HepG2 (cell line): ENCODE measurements around the gene CRADD. TPM values are rescaled to one million over a fixed set of nuclear protein-coding genes. Genes with fewer than 3 reads are reported as not detected.

ENCODE experiments used
- ATAC-seq: fragments of 200-7000 bp; cut with Tn5 transposase; 3 replicates; pipeline ENCODE4 v1.9.1; 2020; ENCODE audit warnings: mild to moderate bottlenecking, moderate library complexity
- Bru-seq: library from RNA; stranded (reverse); fragments of 400-500 nt; gene quantifications from one replicate; lab custom pipeline; 2021; lab: Mats Ljungman, UMichigan
- BruChase-seq, 2 experiments: library from RNA; stranded (reverse); fragments of 400-500 nt; gene quantifications; one replicate each; lab custom pipeline; 2021; lab: Mats Ljungman, UMichigan
- BruUV-seq: library from RNA; stranded (reverse); fragments of 400-500 nt; replicated peaks from 2 replicates; lab custom pipeline; 2021; lab: Mats Ljungman, UMichigan
- CTCF ChIA-PET: fragments of 300-600 bp; formaldehyde crosslinking; extraction: SDS; loops from one replicate; lab custom pipeline; 2021; ENCODE audit warnings: low total read pairs, inconsistent platforms, low intra/inter-chr PET ratio; lab: Yijun Ruan, JAX
- POLR2A ChIA-PET: fragments of 350-600 bp; sonication (Branson Sonifier 250); formaldehyde crosslinking; loops from one replicate; lab custom pipeline; 2020; ENCODE audit warnings: antibody characterized with exemption, inconsistent platforms; lab: Yijun Ruan, JAX
- DNase-seq: peaks from one replicate; pipeline ENCODE4 v3.0.0-alpha.2; 2015; ENCODE audit warnings: low spot score
- FAIRE-seq: peaks from 3 replicates; lab custom pipeline; 2011; peaks lifted over from hg19 to GRCh38; lab: Jason Lieb, UNC
- H2AFZ ChIP-seq: one replicate; pipeline ENCODE4 v1.6.1; 2011; ENCODE audit warnings: low read length, inconsistent platforms
- H3K27ac ChIP-seq: fragments of 300-600 bp; 3 replicates; pipeline ENCODE4 v1.8.0; 2011; ENCODE audit warnings: mixed run types, mild to moderate bottlenecking, mixed read lengths, low read length, inconsistent platforms; ENCODE audit not compliant: insufficient read depth; ENCODE audit errors: extremely low read length
- H3K27me3 ChIP-seq, 2 experiments: fragments of 200-600 bp in 1 of 2; 2 replicates in 1 of 2; 3 replicates in 1 of 2; pipeline versions ENCODE4 v1.6.0 to v1.8.0; 2011; ENCODE audit warnings: low read length in 2 of 2, mild to moderate bottlenecking in 2 of 2, moderate library complexity in 2 of 2, inconsistent platforms in 1 of 2; ENCODE audit not compliant: insufficient read depth in 2 of 2, control insufficient read depth in 1 of 2
- H3K36me3 ChIP-seq, 2 experiments: fragments of 200-600 bp in 1 of 2; replicated peaks in 1 of 2; 2 replicates in 1 of 2; 3 replicates in 1 of 2; pipeline versions ENCODE4 v1.5.1 to v1.8.0; 2011; ENCODE audit warnings: low read length in 2 of 2, inconsistent platforms in 1 of 2; ENCODE audit not compliant: insufficient read depth in 2 of 2, control insufficient read depth in 1 of 2
- H3K4me1 ChIP-seq: 2 replicates; pipeline ENCODE4 v1.5.1; 2012; ENCODE audit warnings: low read length, inconsistent platforms; ENCODE audit not compliant: insufficient read depth
- H3K4me2 ChIP-seq: 2 replicates; pipeline ENCODE4 v1.6.0; 2011; ENCODE audit warnings: low read depth, low read length, inconsistent platforms
- H3K4me3 ChIP-seq, 3 experiments: fragments of 200-600 bp in 1 of 3; sonication (generic), shearing (Covaris generic) in 1 of 3; replicated peaks in 1 of 3; 2 replicates each; pipeline ENCODE4 v1.5.1; 2011 to 2016; ENCODE audit warnings: low read length in 3 of 3, inconsistent platforms in 2 of 3, low read depth in 2 of 3, mild to moderate bottlenecking in 2 of 3, control low read depth in 1 of 3, mixed read lengths in 1 of 3; ENCODE audit not compliant: insufficient read depth in 1 of 3
- H3K79me2 ChIP-seq: one replicate; pipeline ENCODE4 v1.6.1; 2011; ENCODE audit warnings: low read length, inconsistent platforms; ENCODE audit not compliant: insufficient read depth
- H3K9ac ChIP-seq: 2 replicates; pipeline ENCODE4 v1.6.0; 2011; ENCODE audit warnings: mild to moderate bottlenecking, low read depth, low read length, inconsistent platforms; ENCODE audit not compliant: insufficient read depth
- H3K9me3 ChIP-seq: 2 replicates; pipeline ENCODE4 v1.5.1; 2012; ENCODE audit warnings: mild to moderate bottlenecking, low read length
- H4K20me1 ChIP-seq: 2 replicates; pipeline ENCODE4 v1.6.0; 2011; ENCODE audit warnings: inconsistent platforms, mild to moderate bottlenecking, low read length, moderate library complexity; ENCODE audit not compliant: insufficient read depth
- HIC2 ChIP-seq: sonication (generic); formaldehyde crosslinking; IDR thresholded peaks from 2 replicates; pipeline ENCODE4 v1.9.0; 2022; ENCODE audit warnings: low read depth, missing genetic modification reagents
- SIN3B ChIP-seq: fragments of 150-350 bp; IDR thresholded peaks from 2 replicates; pipeline ENCODE4 v1.6.1; 2014; ENCODE audit warnings: low read length
- TRIM24 ChIP-seq: sonication (generic); formaldehyde crosslinking; IDR thresholded peaks from 2 replicates; pipeline ENCODE4 v1.8.0; 2022; ENCODE audit warnings: mild to moderate bottlenecking, missing genetic modification reagents
- ZNF639 ChIP-seq: conservative IDR thresholded peaks from 2 replicates; pipeline ENCODE4 v1.6.1; 2018; ENCODE audit warnings: missing genetic modification reagents
- ZNF775 ChIP-seq: sonication (generic); formaldehyde crosslinking; IDR thresholded peaks from 2 replicates; pipeline ENCODE4 v1.4.0; 2020; ENCODE audit warnings: missing genetic modification reagents, mild to moderate bottlenecking, moderate library complexity, borderline replicate concordance
- ZNF891 ChIP-seq: sonication (generic); formaldehyde crosslinking; IDR thresholded peaks from 2 replicates; pipeline ENCODE4 v1.5.0; 2020; ENCODE audit warnings: mild to moderate bottlenecking, missing genetic modification reagents
- ZSCAN25 ChIP-seq: sonication (generic); formaldehyde crosslinking; IDR thresholded peaks from 2 replicates; pipeline ENCODE4 v1.8.0; 2022; ENCODE audit warnings: mild to moderate bottlenecking, missing genetic modification reagents
- ZSCAN29 ChIP-seq: sonication (generic); formaldehyde crosslinking; conservative IDR thresholded peaks from 2 replicates; pipeline ENCODE4 v1.4.0; 2020; ENCODE audit warnings: mild to moderate bottlenecking, missing genetic modification reagents
- WGBS: methylation state at CpG from one replicate; pipeline ENCODE4 v1.1.6; 2017; ENCODE audit warnings: low lambda C conversion rate; 5-methylcytosine and 5-hydroxymethylcytosine counted together
- in situ Hi-C: cut with HindIII; loops from 2 replicates; pipeline ENCODE4 v1.10.0; 2017; ENCODE audit warnings: low pct_unique_long_range_greater_than_20kb; ENCODE audit not compliant: extremely low pct_ligation_motif_present
- intact Hi-C: fragments of 100-400 bp; cut with micrococcal nuclease; formaldehyde crosslinking; loops from one replicate; pipeline ENCODE4 v1.10.0; 2022; ENCODE audit not compliant: unreplicated experiment
- long read RNA-seq, 2 experiments: library from RNA in 1 of 2; library from polyadenylated mRNA in 1 of 2; stranded (forward) in 1 of 2; unstranded in 1 of 2; transcript quantifications; one replicate each; pipeline ENCODE4 v2.0.0, GENCODE V29; 2019 to 2022
- polyA minus RNA-seq, 3 experiments: library from RNA; depleted of rRNA, polyadenylated mRNA; stranded (reverse); fragments of >200 nt; gene quantifications; 2 replicates each; pipeline ENCODE4 v1.2.3, GENCODE V29; 2011; ENCODE audit warnings: low replicate concordance in 1 of 3
- polyA plus RNA-seq, 8 experiments: library from polyadenylated mRNA; depleted of rRNA in 3 of 8; stranded (reverse) in 7 of 8; unstranded in 1 of 8; fragments of >200 nt; fragmentation: Illumina TruSeq in 4 of 8; extraction: Trizol in 4 of 8; gene quantifications; 2 replicates each; pipeline versions ENCODE4 v1.2.1 to v1.2.3, GENCODE V29; 2011 to 2016; ENCODE audit warnings: low read depth in 4 of 8, missing spikeins in 1 of 8, mixed read lengths in 1 of 8; ENCODE audit not compliant: insufficient read depth in 1 of 8
- total RNA-seq, 5 experiments: library from RNA; depleted of rRNA; stranded (reverse); fragments of >200 nt; fragmentation: Illumina TruSeq; extraction: Trizol; gene quantifications; 2 replicates each; pipeline ENCODE4 v1.2.3, GENCODE V29; 2016; ENCODE audit warnings: low read depth in 1 of 5

Gene CRADD
- total RNA-seq (2016; rRNA removed; fragmentation: Illumina TruSeq; extraction: Trizol) (18.8 and 22.3 TPM in 2 replicates), polyA plus RNA-seq (2011; rRNA removed) (12.4 and 13.7 TPM in 2 replicates), polyA minus RNA-seq (2011; rRNA and poly(A)+ RNA removed; ENCODE audit: low replicate concordance) (7.4 and 15.6 TPM in 2 replicates), Bru-seq, nascent RNA (percentile 51 among the genes with signal in this experiment), BruChase-seq, experiment 1, labeled RNA remaining after a 6-hour chase (percentile 58 among the genes with signal in this experiment), BruChase-seq, experiment 2, labeled RNA remaining after a 2-hour chase (percentile 64 among the genes with signal in this experiment)
- total RNA-seq (2016; cell fraction: cytosol; rRNA removed; fragmentation: Illumina TruSeq; extraction: Trizol; ENCODE audit: low read depth): 7.7 and 9.3 TPM in 2 replicates
- total RNA-seq (2016; cell fraction: insoluble cytoplasmic fraction; rRNA removed; fragmentation: Illumina TruSeq; extraction: Trizol): 15.4 and 25.4 TPM in 2 replicates
- total RNA-seq (2016; cell fraction: membrane; rRNA removed; fragmentation: Illumina TruSeq; extraction: Trizol): 10.0 and 11.9 TPM in 2 replicates
- 11.3 and 12.9 TPM in 2 replicates for total RNA-seq (2016; cell fraction: nucleus; rRNA removed; fragmentation: Illumina TruSeq; extraction: Trizol)
- polyA plus RNA-seq (2011; cell fraction: cytosol; rRNA removed): 14.5 and 17.3 TPM in 2 replicates
- polyA plus RNA-seq (2011; cell fraction: nucleus; rRNA removed): 6.3 and 6.5 TPM in 2 replicates
- 13.8 and 16.2 TPM in 2 replicates for polyA plus RNA-seq (2012)
- polyA plus RNA-seq (2016; cell fraction: cytosol; fragmentation: Illumina TruSeq; extraction: Trizol; ENCODE audit: low read depth): 6.6 and 6.9 TPM in 2 replicates
- 20.3 and 24.7 TPM in 2 replicates for polyA plus RNA-seq (2016; cell fraction: insoluble cytoplasmic fraction; fragmentation: Illumina TruSeq; extraction: Trizol; ENCODE audit: low read depth)
- polyA plus RNA-seq (2016; cell fraction: membrane; fragmentation: Illumina TruSeq; extraction: Trizol; ENCODE audit: low read depth): 7.1 and 10.2 TPM in 2 replicates
- polyA plus RNA-seq (2016; cell fraction: nucleus; fragmentation: Illumina TruSeq; extraction: Trizol; ENCODE audit: insufficient read depth, low read depth): 8.0 and 9.4 TPM in 2 replicates
- polyA minus RNA-seq (2011; cell fraction: cytosol; rRNA and poly(A)+ RNA removed): 4.2 and 6.2 TPM in 2 replicates
- 18.9 and 22.4 TPM in 2 replicates for polyA minus RNA-seq (2011; cell fraction: nucleus; rRNA and poly(A)+ RNA removed)
- long read RNA-seq, experiment 1, transcript CRADD-201 (3 exons, 1,169 nt): major isoform, 15 of 17 reads
- long read RNA-seq, experiment 1, partial matches to known transcripts: 0 of 17 reads
- long read RNA-seq, experiment 1, other reads (novel, unspliced or antisense): 1 of 17 reads
- long read RNA-seq, experiment 2, transcript CRADD-201 (3 exons, 1,169 nt): major isoform, 12 of 18 reads
- long read RNA-seq, experiment 2, partial matches to known transcripts: 1 of 18 reads
- long read RNA-seq, experiment 2, other reads (novel, unspliced or antisense): 4 of 18 reads

- CTCF ChIA-PET: no interaction called here
- Histone ChIP-seq H3K27me3 (no peaks in the 10 kb centered on the region; a peak in 1 of 5 replicates), H2AFZ (peak within 1 kb of the TSS; percentile 75), H3K36me3 (no peaks in the 10 kb centered on the region), H3K9me3 (no peaks in the 10 kb centered on the region), H3K4me2 (peak within 1 kb of the TSS; percentile 78), H4K20me1 (no peaks in the 10 kb centered on the region), H3K79me2 (no peaks in the 10 kb centered on the region), H3K9ac (peak within 1 kb of the TSS; percentile 93), H3K27ac (peak within 1 kb of the TSS; percentile 98), H3K4me3 (peak within 1 kb of the TSS; percentile 70 to 87 (median 71)), H3K4me1 (peaks cover 35% of the 10 kb centered on the region)
- TSS peak; percentile 91 for BruUV-seq
- ATAC-seq (peak; percentile 93), DNase-seq (peak; percentile 98), FAIRE-seq (peak; percentile 95)
- POLR2A ChIA-PET: interaction anchor here (0.7 to 1.4 kb wide), 11 partner anchors 10 to 114 kb away, joined by 3 to 9 read pairs (median 3); no protein-coding TSS in a partner anchor
- in situ Hi-C loops (loop anchor here (5.0 kb wide), 1 partner anchor 65 kb away; no protein-coding TSS in a partner anchor), intact Hi-C loops (loop anchor here (1.0 to 5.0 kb wide), 4 partner anchors 50 to 175 kb away; no protein-coding TSS in a partner anchor)
- WGBS: under 1% methylated on average over 36 of the region's 41 CpGs
- TF ChIP-seq ZNF639 (CRISPR knock-in tag) (0 out of 2 replicates have a peak, but pooled peaks have one; percentile 28), HIC2 (CRISPR knock-in tag) (no peak), TRIM24 (CRISPR knock-in tag) (no peak), ZNF775 (CRISPR knock-in tag) (no peak), ZSCAN25 (CRISPR knock-in tag) (no peak), ZSCAN29 (CRISPR knock-in tag) (no peak), SIN3B (peak; percentile 69), ZNF891 (CRISPR knock-in tag) (peak; percentile 55; the same call in 1 of the 2 replicates)
These were observed at the start of gene CRADD for GRCh38 chr12:93677195-93678064. TSS of gene CRADD (plus strand) at chr12:93677375.
